Cardiac fibroblast (primary cell): ENCODE measurements around the gene PXYLP1.
"Not testable (repeated sequence)": the region's sequence is repeated elsewhere in the genome, so short reads cannot be mapped to it uniquely, and the experiment has no call there.

ENCODE experiments used
- DNase-seq, 2 donors: peaks; one replicate each; pipeline versions ENCODE4 v3.0.0 to v3.0.0-alpha.2; 2010; ENCODE audit warnings: low read depth in 2 of 2
- H3K4me3 ChIP-seq, 2 donors: replicated peaks in 1 of 2; 1 replicate in 1 of 2; 2 replicates in 1 of 2; pipeline ENCODE4 v1.5.1; 2011; ENCODE audit warnings: low read depth in 2 of 2, low read length in 2 of 2, mild to moderate bottlenecking in 2 of 2, moderate library complexity in 1 of 2
- CTCF ChIP-seq: IDR thresholded peaks from one replicate; pipeline ENCODE4 v1.5.1; 2011; ENCODE audit warnings: low read depth, mild to moderate bottlenecking, low read length, inconsistent platforms

PXYLP1 gene

GRCh38 chr3:141288336-141288990 lies 56.8 kb downstream of the PXYLP1 start:
- no peak overlapping the region for H3K4me3 ChIP-seq
- no peak for DNase-seq
- no peak for TF ChIP-seq CTCF

GRCh38 chr3:141289228-141289772 lies 57.7 kb downstream of the PXYLP1 start:
- no peak for DNase-seq
- no peak overlapping the region for H3K4me3 ChIP-seq
- TF ChIP-seq CTCF: no peak

- no peak for DNase-seq
- TF ChIP-seq CTCF: no peak
- H3K4me3 ChIP-seq: no peak overlapping the region
Measured at GRCh38 chr3:141291559-141292355, 60.1 kb downstream of the PXYLP1 start.

DNA sequence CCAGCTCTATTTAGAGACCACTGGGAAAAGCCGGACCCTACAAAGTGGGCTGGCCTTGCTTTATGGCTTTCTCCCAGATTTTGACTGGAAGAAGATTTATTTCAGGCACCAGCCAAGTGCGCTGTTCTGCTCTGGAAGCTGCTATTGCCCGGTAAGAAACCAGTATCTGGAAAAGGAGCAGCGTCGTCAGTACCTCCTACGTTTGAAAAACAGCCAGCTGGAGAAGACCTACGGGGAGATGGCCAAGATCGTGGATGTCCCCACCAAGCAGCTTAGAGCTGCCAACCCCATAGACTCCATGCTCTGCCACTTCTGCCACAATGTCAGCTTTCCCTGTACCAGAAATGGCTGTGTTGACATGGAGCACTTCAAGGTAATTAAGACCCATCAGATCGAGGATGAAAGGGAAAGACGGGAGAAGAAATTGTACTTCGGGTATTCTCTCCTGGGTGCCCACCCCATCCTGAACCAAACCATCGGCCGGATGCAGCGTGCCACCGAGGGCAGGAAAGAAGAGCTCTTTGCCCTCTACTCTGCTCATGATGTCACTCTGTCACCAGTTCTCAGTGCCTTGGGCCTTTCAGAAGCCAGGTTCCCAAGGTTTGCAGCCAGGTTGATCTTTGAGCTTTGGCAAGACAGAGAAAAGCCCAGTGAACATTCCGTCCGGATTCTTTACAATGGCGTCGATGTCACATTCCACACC lies 60.9 kb downstream of the PXYLP1 start:
- H3K4me3 ChIP-seq: no peak overlapping the region
- TF ChIP-seq CTCF: no peak
- DNase-seq: no peak

DNA sequence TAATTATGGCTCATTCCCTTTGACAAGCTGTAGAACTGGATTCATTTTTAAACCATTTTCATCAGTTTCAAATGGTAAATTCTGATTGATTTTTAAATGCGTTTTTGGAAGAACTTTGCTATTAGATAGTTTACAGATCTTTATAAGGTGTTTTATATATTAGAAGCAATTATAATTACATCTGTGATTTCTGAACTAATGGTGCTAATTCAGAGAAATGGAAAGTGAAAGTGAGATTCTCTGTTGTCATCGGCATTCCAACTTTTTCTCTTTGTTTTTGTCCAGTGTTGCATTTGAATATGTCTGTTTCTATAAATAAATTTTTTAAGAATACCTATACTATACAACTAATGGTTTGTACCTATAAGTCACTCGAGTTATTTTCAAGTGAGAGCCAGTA lies 62.7 kb downstream of the PXYLP1 start:
- DNase-seq: peak in 1 of 2 donors; percentile 29
- no peak for TF ChIP-seq CTCF
- peak overlapping the region in 1 of 2 donors; percentile 42 for H3K4me3 ChIP-seq

DNA sequence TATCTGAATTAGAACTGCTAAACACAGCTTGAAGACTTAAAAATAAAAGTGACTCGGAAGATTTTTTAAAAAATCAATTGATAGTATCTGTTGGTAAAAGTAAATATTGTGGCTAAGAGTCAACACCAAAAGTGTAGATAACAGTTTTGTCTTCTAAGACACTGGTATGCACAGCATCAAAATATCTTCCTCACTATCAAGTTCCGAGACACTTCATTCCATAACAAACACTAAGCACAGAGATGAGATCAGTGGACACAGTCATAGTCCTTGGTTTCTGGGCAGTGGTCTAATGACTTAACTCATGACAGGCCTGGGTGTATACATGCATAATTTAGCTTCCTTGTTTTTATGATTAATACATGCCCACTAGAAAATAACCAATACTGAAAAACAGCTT lies 63.2 kb downstream of the PXYLP1 start:
- DNase-seq: peak; percentile 57 to 86
- H3K4me3 ChIP-seq: peak overlapping the region in 1 of 2 donors; percentile 42
- TF ChIP-seq CTCF: no peak

GRCh38 chr3:141300426-141300825 lies 68.8 kb downstream of the PXYLP1 start:
- H3K4me3 ChIP-seq, DNase-seq: not testable (repeated sequence)
